SK-N-SH (cell line): Measurements from ENCODE around the gene C19orf33. TPM values are rescaled to one million over a fixed set of nuclear protein-coding genes. Genes with fewer than 3 reads are reported as not detected.
A peak's percentile ranks its signal among the peaks of the same experiment; 100 is the strongest.
"Not testable (repeated sequence)": the region's sequence is repeated elsewhere in the genome, so short reads cannot be mapped to it uniquely, and the experiment has no call there.

Source experiments
- CTCF ChIA-PET: fragments of 300-600, 350-600 bp; formaldehyde crosslinking; extraction: SDS; loops from one replicate; lab custom pipeline; 2021; lab: Yijun Ruan, JAX
- POLR2A ChIA-PET: fragments of 350-600 bp; sonication (Branson Sonifier 250); formaldehyde crosslinking; extraction: SDS; loops from one replicate; lab custom pipeline; 2020; ENCODE audit warnings: antibody characterized with exemption, inconsistent platforms; lab: Yijun Ruan, JAX
- DNase-seq: peaks from one replicate; pipeline ENCODE4 v3.0.0; 2012
- H2AFZ ChIP-seq: fragments of 200-600 bp; sonication (generic); 2 replicates; pipeline ENCODE4 v1.8.1; 2016; ENCODE audit warnings: antibody characterized with exemption, mild to moderate bottlenecking, low read depth
- H3F3A ChIP-seq: fragments of 200-600 bp; sonication (generic); replicated peaks from 2 replicates; pipeline ENCODE3; 2016; ENCODE audit warnings: antibody characterized with exemption, mild to moderate bottlenecking; ENCODE audit not compliant: insufficient read depth
- H3K27ac ChIP-seq, 2 experiments: fragments of 200-500 bp in 1 of 2; fragments of 200-600 bp in 1 of 2; sonication (Bioruptor generic) in 1 of 2; sonication (generic), shearing (Covaris generic) in 1 of 2; 2 replicates each; pipeline versions ENCODE4 v1.5.1 to v1.6.1; 2014 to 2016; ENCODE audit warnings: low read depth in 2 of 2, inconsistent platforms in 1 of 2, low read length in 1 of 2, mild to moderate bottlenecking in 1 of 2, mixed read lengths in 1 of 2
- H3K27me3 ChIP-seq: fragments of 200-600 bp; sonication (generic), shearing (Covaris generic); 2 replicates; pipeline ENCODE4 v1.6.1; 2016; ENCODE audit warnings: mixed run types; ENCODE audit not compliant: insufficient read depth
- H3K36me3 ChIP-seq, 2 experiments: fragments of 200-500 bp in 1 of 2; fragments of 200-600 bp in 1 of 2; sonication (Bioruptor generic) in 1 of 2; sonication (generic) in 1 of 2; replicated peaks in 1 of 2; 2 replicates each; pipeline versions ENCODE3 to v1.5.1; 2014 to 2016; ENCODE audit warnings: low read length in 1 of 2, mild to moderate bottlenecking in 1 of 2; ENCODE audit not compliant: insufficient read depth in 2 of 2, control insufficient read depth in 1 of 2
- H3K4me1 ChIP-seq, 2 experiments: fragments of 200-500 bp in 1 of 2; fragments of 200-600 bp in 1 of 2; sonication (Bioruptor generic) in 1 of 2; sonication (generic), shearing (Covaris generic) in 1 of 2; 2 replicates each; pipeline versions ENCODE4 v1.5.1 to v1.6.1; 2014 to 2016; ENCODE audit warnings: low read depth in 1 of 2, low read length in 1 of 2, mixed run types in 1 of 2; ENCODE audit not compliant: insufficient read depth in 2 of 2, control insufficient read depth in 1 of 2
- H3K4me2 ChIP-seq: fragments of 200-600 bp; sonication (generic), shearing (Covaris generic); 2 replicates; pipeline ENCODE4 v1.6.1; 2017; ENCODE audit warnings: mixed run types
- H3K4me3 ChIP-seq, 2 experiments: fragments of 200-500 bp in 1 of 2; fragments of 200-600 bp in 1 of 2; sonication (Bioruptor generic) in 1 of 2; sonication (generic), shearing (Covaris generic) in 1 of 2; 2 replicates each; pipeline versions ENCODE4 v1.5.1 to v1.8.1; 2014 to 2016; ENCODE audit warnings: low read depth in 2 of 2, inconsistent platforms in 1 of 2, low read length in 1 of 2, mild to moderate bottlenecking in 1 of 2, mixed read lengths in 1 of 2, moderate library complexity in 1 of 2
- H3K79me2 ChIP-seq: fragments of 200-600 bp; sonication (generic); 2 replicates; pipeline ENCODE4 v1.8.1; 2017; ENCODE audit warnings: mild to moderate bottlenecking; ENCODE audit not compliant: insufficient read depth
- H3K9ac ChIP-seq: fragments of 200-600 bp; sonication (generic); 2 replicates; pipeline ENCODE4 v1.6.1; 2017; ENCODE audit warnings: mixed run types
- H3K9me2 ChIP-seq: fragments of 200-600 bp; sonication (generic); 2 replicates; pipeline ENCODE4 v1.6.1; 2017; ENCODE audit warnings: mixed run types
- H3K9me3 ChIP-seq: fragments of 200-600 bp; sonication (generic); 2 replicates; pipeline ENCODE4 v1.6.1; 2017; ENCODE audit warnings: mixed run types, mild to moderate bottlenecking, moderate library complexity
- H4K20me1 ChIP-seq: fragments of 200-600 bp; sonication (generic); 2 replicates; pipeline ENCODE4 v1.6.1; 2017; ENCODE audit warnings: mild to moderate bottlenecking, mixed run types; ENCODE audit not compliant: insufficient read depth
- EZH2phosphoT487 ChIP-seq: fragments of 200-600 bp; sonication (generic); IDR thresholded peaks from 2 replicates; pipeline ENCODE4 v1.6.1; 2017; ENCODE audit warnings: low read depth, mixed run types, mild to moderate bottlenecking, antibody characterized with exemption, moderate library complexity, borderline replicate concordance
- FOSL2 ChIP-seq: IDR thresholded peaks from 2 replicates; pipeline ENCODE4 v1.4.0; 2012; ENCODE audit warnings: low read depth, mild to moderate bottlenecking, moderate library complexity, borderline replicate concordance
- MEF2A ChIP-seq: IDR thresholded peaks from 2 replicates; pipeline ENCODE4 v1.4.0; 2012; ENCODE audit warnings: low read depth, borderline replicate concordance
- MXI1 ChIP-seq: IDR thresholded peaks from 2 replicates; pipeline ENCODE4 v1.6.1; 2012; ENCODE audit warnings: mild to moderate bottlenecking, low read depth, low read length, improper control_type of control experiment
- NFIC ChIP-seq: IDR thresholded peaks from 2 replicates; pipeline ENCODE4 v1.4.0; 2012; ENCODE audit warnings: borderline replicate concordance
- NRF1 ChIP-seq: IDR thresholded peaks from 2 replicates; pipeline ENCODE4 v1.6.1; 2012; ENCODE audit warnings: low read depth, mild to moderate bottlenecking, low read length
- RCOR1 ChIP-seq: fragments of 150-350 bp; IDR thresholded peaks from 2 replicates; pipeline ENCODE4 v1.6.1; 2017; ENCODE audit warnings: antibody characterized with exemption, low read length
- RFX5 ChIP-seq: IDR thresholded peaks from 2 replicates; pipeline ENCODE4 v1.6.1; 2012; ENCODE audit warnings: mild to moderate bottlenecking, improper control_type of control experiment, low read length
- RXRA ChIP-seq: IDR thresholded peaks from 2 replicates; pipeline ENCODE4 v1.4.0; 2012; ENCODE audit warnings: low read depth, mild to moderate bottlenecking, borderline replicate concordance
- SIN3A ChIP-seq: IDR thresholded peaks from 2 replicates; pipeline ENCODE4 v1.6.1; 2012; ENCODE audit warnings: low read depth, mild to moderate bottlenecking, low read length, moderate library complexity, borderline replicate concordance
- TAF1 ChIP-seq: IDR thresholded peaks from 2 replicates; pipeline ENCODE4 v1.6.1; 2012; ENCODE audit warnings: low read depth, mild to moderate bottlenecking, low read length, moderate library complexity, borderline replicate concordance
- TEAD4 ChIP-seq: IDR thresholded peaks from 2 replicates; pipeline ENCODE4 v1.4.0; 2012; ENCODE audit warnings: mild to moderate bottlenecking, borderline replicate concordance; ENCODE audit not compliant: insufficient read depth
- WGBS: methylation state at CpG from one replicate; pipeline ENCODE4 v1.1.6; 2017; ENCODE audit warnings: low lambda C conversion rate; 5-methylcytosine and 5-hydroxymethylcytosine counted together
- polyA plus RNA-seq, 3 experiments: library from polyadenylated mRNA; depleted of rRNA; stranded (reverse); fragments of >200 nt; gene quantifications; 2 replicates each; pipeline ENCODE4 v1.2.3, GENCODE V29; 2012
- TF ChIP-seq, protein P1 (sequence below): fragments of 150-350 bp; IDR thresholded peaks from 2 replicates; pipeline ENCODE4 v1.6.1; 2016; ENCODE audit warnings: mild to moderate bottlenecking, low read depth, low read length
- TF ChIP-seq, protein P2 (sequence below): IDR thresholded peaks from 2 replicates; pipeline ENCODE4 v1.4.0; 2012; ENCODE audit warnings: low read depth
- TF ChIP-seq, protein P3 (sequence below): fragments of 200-600 bp; sonication (generic); IDR thresholded peaks from 2 replicates; pipeline ENCODE4 v1.6.1; 2017; ENCODE audit warnings: antibody characterized with exemption, mild to moderate bottlenecking, moderate library complexity
- TF ChIP-seq, protein P4 (sequence below): IDR thresholded peaks from 2 replicates; pipeline ENCODE4; 2012
- TF ChIP-seq, protein P5 (sequence below): fragments of 150-350 bp; IDR thresholded peaks from 2 replicates; pipeline ENCODE4 v1.6.1; 2017; ENCODE audit warnings: antibody characterized with exemption, low read length, low read depth, borderline replicate concordance

The C19orf33 gene
- polyA plus RNA-seq, 1 of the 3 experiments (the other 2 are of a cell fraction) = not detected

DNA sequence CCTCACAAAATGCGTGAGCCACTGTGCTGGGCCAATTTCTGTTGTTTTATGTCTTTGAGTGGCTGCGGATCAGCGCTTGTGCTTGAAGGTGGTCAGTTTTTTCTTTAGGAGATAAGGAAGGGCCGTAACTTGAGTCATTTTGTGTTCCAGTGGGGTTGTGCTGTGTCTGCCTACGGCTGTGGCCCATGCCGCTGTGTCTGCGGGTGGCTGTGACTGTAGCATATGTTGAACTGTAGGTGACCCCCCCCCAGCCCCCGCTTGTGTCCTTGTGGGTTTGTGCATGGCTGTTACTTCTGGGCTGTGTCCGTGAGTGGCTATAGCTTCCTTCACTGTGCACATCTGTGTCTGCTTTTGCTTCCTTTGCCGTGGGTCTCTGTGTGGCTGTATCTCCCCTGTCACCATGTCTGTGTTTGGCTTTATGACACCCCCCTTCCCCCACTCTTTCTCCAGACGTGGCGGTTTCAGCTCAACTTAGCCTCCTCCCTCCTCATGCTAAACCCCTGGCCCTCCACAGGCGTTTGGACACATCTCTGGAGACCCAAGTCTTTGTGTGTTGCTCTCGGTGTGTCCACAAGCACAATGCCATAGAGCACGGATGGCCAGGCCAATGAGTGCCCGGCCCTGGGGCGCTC lies 48.6 kb upstream of the C19orf33 start:
- no peaks in the 10 kb centered on the region for H3F3A ChIP-seq
- no peaks in the 10 kb centered on the region for H3K9me2 ChIP-seq
- CTCF ChIA-PET = interaction anchor here (1.4 to 5.7 kb wide), 8 partner anchors 10 to 357 kb away, joined by 5 to 41 read pairs (median 6); partner anchors contain the start of gene CATSPERG
- H3K9me3 ChIP-seq = no peaks in the 10 kb centered on the region
- peak overlapping the region in 1 of 2 experiments; percentile 23; a peak in 2 of 4 replicates for H3K4me3 ChIP-seq
- H3K27me3 ChIP-seq = peaks cover 9% of the 10 kb centered on the region
- H3K79me2 ChIP-seq = no peaks in the 10 kb centered on the region
- H3K9ac ChIP-seq = no peak overlapping the region
- no peak for TF ChIP-seq SIN3A
- no peak for TF ChIP-seq RFX5
- TF ChIP-seq, protein P1, sequence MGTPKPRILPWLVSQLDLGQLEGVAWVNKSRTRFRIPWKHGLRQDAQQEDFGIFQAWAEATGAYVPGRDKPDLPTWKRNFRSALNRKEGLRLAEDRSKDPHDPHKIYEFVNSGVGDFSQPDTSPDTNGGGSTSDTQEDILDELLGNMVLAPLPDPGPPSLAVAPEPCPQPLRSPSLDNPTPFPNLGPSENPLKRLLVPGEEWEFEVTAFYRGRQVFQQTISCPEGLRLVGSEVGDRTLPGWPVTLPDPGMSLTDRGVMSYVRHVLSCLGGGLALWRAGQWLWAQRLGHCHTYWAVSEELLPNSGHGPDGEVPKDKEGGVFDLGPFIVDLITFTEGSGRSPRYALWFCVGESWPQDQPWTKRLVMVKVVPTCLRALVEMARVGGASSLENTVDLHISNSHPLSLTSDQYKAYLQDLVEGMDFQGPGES = no peak
- TF ChIP-seq MXI1 = no peak
- TF ChIP-seq, protein P2, sequence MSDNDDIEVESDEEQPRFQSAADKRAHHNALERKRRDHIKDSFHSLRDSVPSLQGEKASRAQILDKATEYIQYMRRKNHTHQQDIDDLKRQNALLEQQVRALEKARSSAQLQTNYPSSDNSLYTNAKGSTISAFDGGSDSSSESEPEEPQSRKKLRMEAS = no peak
- no peak for TF ChIP-seq RCOR1
- no peak for TF ChIP-seq NRF1
- no peak for TF ChIP-seq TAF1
- no peak for TF ChIP-seq NFIC
- no peak for TF ChIP-seq MEF2A
- TF ChIP-seq, protein P3, sequence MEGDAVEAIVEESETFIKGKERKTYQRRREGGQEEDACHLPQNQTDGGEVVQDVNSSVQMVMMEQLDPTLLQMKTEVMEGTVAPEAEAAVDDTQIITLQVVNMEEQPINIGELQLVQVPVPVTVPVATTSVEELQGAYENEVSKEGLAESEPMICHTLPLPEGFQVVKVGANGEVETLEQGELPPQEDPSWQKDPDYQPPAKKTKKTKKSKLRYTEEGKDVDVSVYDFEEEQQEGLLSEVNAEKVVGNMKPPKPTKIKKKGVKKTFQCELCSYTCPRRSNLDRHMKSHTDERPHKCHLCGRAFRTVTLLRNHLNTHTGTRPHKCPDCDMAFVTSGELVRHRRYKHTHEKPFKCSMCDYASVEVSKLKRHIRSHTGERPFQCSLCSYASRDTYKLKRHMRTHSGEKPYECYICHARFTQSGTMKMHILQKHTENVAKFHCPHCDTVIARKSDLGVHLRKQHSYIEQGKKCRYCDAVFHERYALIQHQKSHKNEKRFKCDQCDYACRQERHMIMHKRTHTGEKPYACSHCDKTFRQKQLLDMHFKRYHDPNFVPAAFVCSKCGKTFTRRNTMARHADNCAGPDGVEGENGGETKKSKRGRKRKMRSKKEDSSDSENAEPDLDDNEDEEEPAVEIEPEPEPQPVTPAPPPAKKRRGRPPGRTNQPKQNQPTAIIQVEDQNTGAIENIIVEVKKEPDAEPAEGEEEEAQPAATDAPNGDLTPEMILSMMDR = no peak
- TF ChIP-seq EZH2phosphoT487 = no peak
- TF ChIP-seq, protein P4, sequence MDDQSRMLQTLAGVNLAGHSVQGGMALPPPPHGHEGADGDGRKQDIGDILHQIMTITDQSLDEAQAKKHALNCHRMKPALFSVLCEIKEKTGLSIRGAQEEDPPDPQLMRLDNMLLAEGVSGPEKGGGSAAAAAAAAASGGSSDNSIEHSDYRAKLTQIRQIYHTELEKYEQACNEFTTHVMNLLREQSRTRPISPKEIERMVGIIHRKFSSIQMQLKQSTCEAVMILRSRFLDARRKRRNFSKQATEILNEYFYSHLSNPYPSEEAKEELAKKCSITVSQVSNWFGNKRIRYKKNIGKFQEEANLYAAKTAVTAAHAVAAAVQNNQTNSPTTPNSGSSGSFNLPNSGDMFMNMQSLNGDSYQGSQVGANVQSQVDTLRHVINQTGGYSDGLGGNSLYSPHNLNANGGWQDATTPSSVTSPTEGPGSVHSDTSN = no peak
- no peak for TF ChIP-seq TEAD4
- TF ChIP-seq RXRA = no peak
- no peak for TF ChIP-seq FOSL2
- TF ChIP-seq, protein P5, sequence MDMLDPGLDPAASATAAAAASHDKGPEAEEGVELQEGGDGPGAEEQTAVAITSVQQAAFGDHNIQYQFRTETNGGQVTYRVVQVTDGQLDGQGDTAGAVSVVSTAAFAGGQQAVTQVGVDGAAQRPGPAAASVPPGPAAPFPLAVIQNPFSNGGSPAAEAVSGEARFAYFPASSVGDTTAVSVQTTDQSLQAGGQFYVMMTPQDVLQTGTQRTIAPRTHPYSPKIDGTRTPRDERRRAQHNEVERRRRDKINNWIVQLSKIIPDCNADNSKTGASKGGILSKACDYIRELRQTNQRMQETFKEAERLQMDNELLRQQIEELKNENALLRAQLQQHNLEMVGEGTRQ = no peak
- TF ChIP-seq, all 33 proteins: peak for 0
- H3K4me2 ChIP-seq = no peak overlapping the region
- 70% methylated on average over 13 of the region's 17 CpGs for WGBS
- no peak overlapping the region for H2AFZ ChIP-seq
- DNase-seq = peak; percentile 50
- H3K4me1 ChIP-seq = peaks cover 0 to 16% of the 10 kb centered on the region in 2 experiments; a peak in 2 of 4 replicates
- POLR2A ChIA-PET = interaction anchor here (1.1 kb wide), 1 partner anchor 10 kb away, joined by 3 read pairs; no protein-coding TSS in a partner anchor
- H3K36me3 ChIP-seq = no peaks in the 10 kb centered on the region
- no peaks in the 10 kb centered on the region for H4K20me1 ChIP-seq
- no peak overlapping the region; a peak in 1 of 4 replicates for H3K27ac ChIP-seq

DNA sequence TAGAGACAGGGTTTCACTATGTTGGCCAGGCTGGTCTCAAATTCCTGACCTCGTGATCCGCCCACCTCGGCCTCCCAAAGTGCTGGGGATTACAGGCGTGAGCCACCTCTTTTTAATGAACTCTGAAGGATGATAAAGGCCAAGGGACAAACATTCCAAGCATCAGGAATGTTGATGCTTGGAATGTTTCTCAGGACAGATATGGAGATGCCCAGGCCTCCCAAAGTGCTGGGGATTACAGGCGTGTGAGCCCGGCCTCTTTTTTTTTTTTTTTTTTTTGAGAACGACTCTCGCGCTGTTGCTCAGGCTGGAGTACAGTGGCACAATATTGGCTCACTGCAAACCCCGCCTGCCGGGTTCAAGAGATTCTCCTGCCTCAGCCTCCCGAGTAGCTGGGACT lies 42.1 kb upstream of the C19orf33 start:
- H3K9me2 ChIP-seq, H3K27me3 ChIP-seq, DNase-seq, H3K9me3 ChIP-seq, H3K36me3 ChIP-seq, H3F3A ChIP-seq, CTCF ChIA-PET, H3K79me2 ChIP-seq, H3K4me2 ChIP-seq, H3K4me3 ChIP-seq, H3K9ac ChIP-seq, H2AFZ ChIP-seq, H3K27ac ChIP-seq, H3K4me1 ChIP-seq, H4K20me1 ChIP-seq: not testable (repeated sequence)
- POLR2A ChIA-PET = interaction anchor here (0.7 kb wide), 1 partner anchor 66 kb away, joined by 7 read pairs; no protein-coding TSS in a partner anchor
- 88% methylated on average over 12 of the region's 12 CpGs for WGBS
